SK-N-SH treated with all-trans-retinoic acid at 6 μM for 48 hours (cell line): ENCODE results near the gene KCNA2.

Experiments
- ATAC-seq: fragments of 200-7000 bp; cut with Tn5 transposase; 3 replicates; pipeline ENCODE4 v1.9.1; 2020; ENCODE audit warnings: mild to moderate bottlenecking, moderate library complexity
- ARNTL ChIP-seq: fragments of 450-650 bp; formaldehyde crosslinking; IDR thresholded peaks from 2 replicates; pipeline ENCODE4 v1.5.0; 2020; ENCODE audit warnings: low read depth, mild to moderate bottlenecking, moderate library complexity, borderline replicate concordance
- CREB5 ChIP-seq: fragments of 250-450 bp; sonication (Bioruptor Pico); IDR thresholded peaks from 2 replicates; pipeline ENCODE4 v1.5.1; 2020; ENCODE audit warnings: low read depth, mild to moderate bottlenecking, moderate library complexity
- CSDC2 ChIP-seq: fragments of 250-450 bp; sonication (Bioruptor Pico); IDR thresholded peaks from 2 replicates; pipeline ENCODE4 v1.5.0; 2020; ENCODE audit warnings: mild to moderate bottlenecking, moderate library complexity
- ESRRG ChIP-seq: fragments of 250-450 bp; sonication (Bioruptor Pico); IDR thresholded peaks from 2 replicates; pipeline ENCODE4 v1.6.1; 2021; ENCODE audit warnings: mild to moderate bottlenecking
- GLIS3 ChIP-seq: fragments of 250-450 bp; sonication (Bioruptor Pico); IDR thresholded peaks from 2 replicates; pipeline ENCODE4 v1.5.0; 2020; ENCODE audit warnings: mild to moderate bottlenecking, moderate library complexity
- OSR1 ChIP-seq: fragments of 250-450 bp; sonication (Bioruptor Pico); IDR thresholded peaks from 2 replicates; pipeline ENCODE4 v1.8.0; 2022; ENCODE audit warnings: moderate library complexity, mild to moderate bottlenecking, inconsistent platforms
- POU6F1 ChIP-seq: fragments of 250-450 bp; sonication (Bioruptor Pico); IDR thresholded peaks from 2 replicates; pipeline ENCODE4 v1.8.0; 2021; ENCODE audit warnings: low read depth, mild to moderate bottlenecking, moderate library complexity, borderline replicate concordance
- PPARA ChIP-seq: fragments of 250-450 bp; sonication (Bioruptor Pico); IDR thresholded peaks from 2 replicates; pipeline ENCODE4 v1.5.0; 2020; ENCODE audit warnings: mild to moderate bottlenecking, borderline replicate concordance
- SNAI2 ChIP-seq: fragments of 250-450 bp; sonication (Bioruptor Pico); IDR thresholded peaks from 2 replicates; pipeline ENCODE4 v1.5.0; 2020; ENCODE audit warnings: mild to moderate bottlenecking, moderate library complexity
- TCF4 ChIP-seq: fragments of 250-450 bp; sonication (Bioruptor Pico); IDR thresholded peaks from 2 replicates; pipeline ENCODE4 v1.8.0; 2021; ENCODE audit warnings: mild to moderate bottlenecking, moderate library complexity, borderline replicate concordance
- TOX ChIP-seq: fragments of 250-450 bp; sonication (Bioruptor Pico); IDR thresholded peaks from 2 replicates; pipeline ENCODE4 v1.8.0; 2021; ENCODE audit warnings: mild to moderate bottlenecking, moderate library complexity, borderline replicate concordance
- ZC3H10 ChIP-seq: fragments of 250-450 bp; sonication (Bioruptor Pico); IDR thresholded peaks from 2 replicates; pipeline ENCODE4 v1.5.1; 2021; ENCODE audit warnings: mild to moderate bottlenecking, moderate library complexity
- ZNF565 ChIP-seq: fragments of 450-650 bp; formaldehyde crosslinking; conservative IDR thresholded peaks from 2 replicates; pipeline ENCODE4 v1.5.0; 2020; ENCODE audit warnings: low read depth, mild to moderate bottlenecking, moderate library complexity
- ZNF70 ChIP-seq: fragments of 450-650 bp; formaldehyde crosslinking; IDR thresholded peaks from 2 replicates; pipeline ENCODE4 v1.5.0; 2020; ENCODE audit warnings: mild to moderate bottlenecking, moderate library complexity
- ZNF8 ChIP-seq: fragments of 450-650 bp; formaldehyde crosslinking; IDR thresholded peaks from 2 replicates; pipeline ENCODE4 v1.5.0; 2020; ENCODE audit warnings: mild to moderate bottlenecking, moderate library complexity
- TF ChIP-seq, protein P1 (sequence below): fragments of 250-450 bp; sonication (Bioruptor Pico); IDR thresholded peaks from 2 replicates; pipeline ENCODE4 v1.8.0; 2020; ENCODE audit warnings: mild to moderate bottlenecking, moderate library complexity, borderline replicate concordance
- TF ChIP-seq, protein P2 (sequence below): fragments of 250-450 bp; sonication (Bioruptor Pico); IDR thresholded peaks from 2 replicates; pipeline ENCODE4 v1.5.0; 2020; ENCODE audit warnings: mild to moderate bottlenecking, moderate library complexity

Gene KCNA2

GRCh38 chr1:110639724-110640386 lies 33.7 kb upstream of the KCNA2 start (continued):
- TF ChIP-seq POU6F1 (CRISPR knock-in tag) = no peak
- TF ChIP-seq PPARA (CRISPR knock-in tag) = no peak
- TF ChIP-seq SNAI2 = no peak

DNA sequence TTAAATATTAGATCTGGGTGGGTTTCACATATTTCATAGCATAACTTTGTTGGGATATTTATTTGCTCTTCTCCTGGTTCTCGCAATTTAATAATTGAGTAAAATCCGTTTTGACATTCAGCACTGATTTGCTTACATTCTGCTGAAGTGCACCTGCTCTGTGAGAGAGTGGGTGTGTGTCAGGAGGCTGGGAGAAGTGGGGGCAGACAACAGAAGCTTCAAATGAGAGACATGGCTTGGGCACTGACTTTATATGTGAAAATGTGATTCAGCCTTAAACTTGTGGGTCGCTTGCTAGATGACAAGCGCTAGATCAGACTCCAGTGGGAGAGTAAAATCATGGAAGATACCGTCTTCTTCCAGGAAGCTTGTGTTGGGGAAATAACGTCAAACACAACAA lies 32.4 kb upstream of the KCNA2 start:
- no peak for ATAC-seq
- no peak for TF ChIP-seq ZC3H10 (CRISPR knock-in tag)
- TF ChIP-seq CREB5 = no peak
- TF ChIP-seq OSR1 (CRISPR knock-in tag) = no peak
- no peak for TF ChIP-seq SNAI2
- no peak for TF ChIP-seq POU6F1 (CRISPR knock-in tag)
- TF ChIP-seq, all 23 proteins: peak for 0

DNA sequence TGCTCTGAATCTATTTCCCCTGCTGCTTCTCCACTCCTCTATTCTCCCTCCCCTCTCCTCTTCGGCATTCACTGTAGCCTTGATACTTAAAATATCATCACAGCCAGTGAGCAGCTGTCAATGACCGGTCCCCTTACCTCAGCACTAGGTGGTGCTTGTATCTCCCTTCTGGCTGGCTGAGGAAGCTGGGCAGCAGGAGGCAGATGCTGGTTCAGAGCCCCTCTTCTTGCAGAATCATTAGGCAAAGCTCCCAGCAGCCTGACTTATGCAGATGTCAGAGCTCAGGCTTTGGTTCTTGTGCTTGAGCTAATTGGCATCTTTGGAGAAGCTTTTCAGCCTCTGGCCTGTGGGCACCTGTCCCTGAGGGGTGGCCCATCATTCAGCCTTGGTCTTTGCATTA lies 31.9 kb upstream of the KCNA2 start:
- ATAC-seq = no peak

DNA sequence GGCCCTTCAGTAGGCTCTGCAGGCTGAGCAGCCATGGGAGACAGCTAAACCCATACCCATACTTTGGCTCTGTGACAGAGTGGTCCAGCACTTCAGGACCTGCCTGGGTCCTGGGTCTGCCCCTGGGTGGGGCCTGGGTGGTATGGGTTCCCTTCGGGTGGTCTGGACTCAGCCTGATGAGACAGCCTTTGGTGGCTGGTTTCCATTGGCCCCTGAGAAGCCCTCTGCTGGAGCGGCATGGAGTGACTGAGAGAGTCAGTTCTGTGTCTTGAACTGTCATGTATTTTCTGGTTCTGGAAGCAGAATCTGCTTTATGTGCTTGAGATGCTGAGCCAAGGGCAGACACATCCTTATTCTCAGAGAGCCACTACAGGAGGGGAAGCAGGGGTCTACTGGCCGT lies 31.3 kb upstream of the KCNA2 start:
- TF ChIP-seq TOX (CRISPR knock-in tag) (no peak), ZNF565 (no peak)
- ATAC-seq = no peak

More for the DNA sequence above, 31.9 kb upstream of the KCNA2 start:
- TF ChIP-seq ZC3H10 (CRISPR knock-in tag) (no peak), TCF4 (CRISPR knock-in tag) (no peak), SNAI2 (no peak)

GRCh38 chr1:110636149-110636935 lies 30.2 kb upstream of the KCNA2 start:
- TF ChIP-seq, protein P1, sequence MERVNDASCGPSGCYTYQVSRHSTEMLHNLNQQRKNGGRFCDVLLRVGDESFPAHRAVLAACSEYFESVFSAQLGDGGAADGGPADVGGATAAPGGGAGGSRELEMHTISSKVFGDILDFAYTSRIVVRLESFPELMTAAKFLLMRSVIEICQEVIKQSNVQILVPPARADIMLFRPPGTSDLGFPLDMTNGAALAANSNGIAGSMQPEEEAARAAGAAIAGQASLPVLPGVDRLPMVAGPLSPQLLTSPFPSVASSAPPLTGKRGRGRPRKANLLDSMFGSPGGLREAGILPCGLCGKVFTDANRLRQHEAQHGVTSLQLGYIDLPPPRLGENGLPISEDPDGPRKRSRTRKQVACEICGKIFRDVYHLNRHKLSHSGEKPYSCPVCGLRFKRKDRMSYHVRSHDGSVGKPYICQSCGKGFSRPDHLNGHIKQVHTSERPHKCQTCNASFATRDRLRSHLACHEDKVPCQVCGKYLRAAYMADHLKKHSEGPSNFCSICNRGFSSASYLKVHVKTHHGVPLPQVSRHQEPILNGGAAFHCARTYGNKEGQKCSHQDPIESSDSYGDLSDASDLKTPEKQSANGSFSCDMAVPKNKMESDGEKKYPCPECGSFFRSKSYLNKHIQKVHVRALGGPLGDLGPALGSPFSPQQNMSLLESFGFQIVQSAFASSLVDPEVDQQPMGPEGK (CRISPR knock-in tag) = no peak
- no peak for TF ChIP-seq ARNTL
- TF ChIP-seq POU6F1 (CRISPR knock-in tag) = no peak
- TF ChIP-seq, protein P2, sequence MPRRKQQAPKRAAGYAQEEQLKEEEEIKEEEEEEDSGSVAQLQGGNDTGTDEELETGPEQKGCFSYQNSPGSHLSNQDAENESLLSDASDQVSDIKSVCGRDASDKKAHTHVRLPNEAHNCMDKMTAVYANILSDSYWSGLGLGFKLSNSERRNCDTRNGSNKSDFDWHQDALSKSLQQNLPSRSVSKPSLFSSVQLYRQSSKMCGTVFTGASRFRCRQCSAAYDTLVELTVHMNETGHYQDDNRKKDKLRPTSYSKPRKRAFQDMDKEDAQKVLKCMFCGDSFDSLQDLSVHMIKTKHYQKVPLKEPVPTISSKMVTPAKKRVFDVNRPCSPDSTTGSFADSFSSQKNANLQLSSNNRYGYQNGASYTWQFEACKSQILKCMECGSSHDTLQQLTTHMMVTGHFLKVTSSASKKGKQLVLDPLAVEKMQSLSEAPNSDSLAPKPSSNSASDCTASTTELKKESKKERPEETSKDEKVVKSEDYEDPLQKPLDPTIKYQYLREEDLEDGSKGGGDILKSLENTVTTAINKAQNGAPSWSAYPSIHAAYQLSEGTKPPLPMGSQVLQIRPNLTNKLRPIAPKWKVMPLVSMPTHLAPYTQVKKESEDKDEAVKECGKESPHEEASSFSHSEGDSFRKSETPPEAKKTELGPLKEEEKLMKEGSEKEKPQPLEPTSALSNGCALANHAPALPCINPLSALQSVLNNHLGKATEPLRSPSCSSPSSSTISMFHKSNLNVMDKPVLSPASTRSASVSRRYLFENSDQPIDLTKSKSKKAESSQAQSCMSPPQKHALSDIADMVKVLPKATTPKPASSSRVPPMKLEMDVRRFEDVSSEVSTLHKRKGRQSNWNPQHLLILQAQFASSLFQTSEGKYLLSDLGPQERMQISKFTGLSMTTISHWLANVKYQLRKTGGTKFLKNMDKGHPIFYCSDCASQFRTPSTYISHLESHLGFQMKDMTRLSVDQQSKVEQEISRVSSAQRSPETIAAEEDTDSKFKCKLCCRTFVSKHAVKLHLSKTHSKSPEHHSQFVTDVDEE (CRISPR knock-in tag) = no peak
- no peak for TF ChIP-seq ESRRG (CRISPR knock-in tag)
- no peak for TF ChIP-seq PPARA (CRISPR knock-in tag)
- TF ChIP-seq CSDC2 (CRISPR knock-in tag) = no peak
- TF ChIP-seq GLIS3 = no peak
- no peak for TF ChIP-seq ZNF565
- TF ChIP-seq SNAI2 = no peak
- no peak for TF ChIP-seq ZNF8 (CRISPR knock-in tag)
- TF ChIP-seq ZNF70 (CRISPR knock-in tag) = no peak
- ATAC-seq = no peak
